ENCODE measurements around the gene TTC23.

TTC23 gene

GRCh38 chr15:99095626-99096025 is 153.8 kb downstream of the TTC23 start:
- no peak for TF ChIP-seq POLR2A (IDR thresholded peaks at IDR 0.05; ENCODE audit: low read length)
- TF ChIP-seq GATA1 (IDR thresholded peaks at IDR 0.05; ENCODE audit: low read depth, low read length): no peak
- DNase-seq: no peak

DNA sequence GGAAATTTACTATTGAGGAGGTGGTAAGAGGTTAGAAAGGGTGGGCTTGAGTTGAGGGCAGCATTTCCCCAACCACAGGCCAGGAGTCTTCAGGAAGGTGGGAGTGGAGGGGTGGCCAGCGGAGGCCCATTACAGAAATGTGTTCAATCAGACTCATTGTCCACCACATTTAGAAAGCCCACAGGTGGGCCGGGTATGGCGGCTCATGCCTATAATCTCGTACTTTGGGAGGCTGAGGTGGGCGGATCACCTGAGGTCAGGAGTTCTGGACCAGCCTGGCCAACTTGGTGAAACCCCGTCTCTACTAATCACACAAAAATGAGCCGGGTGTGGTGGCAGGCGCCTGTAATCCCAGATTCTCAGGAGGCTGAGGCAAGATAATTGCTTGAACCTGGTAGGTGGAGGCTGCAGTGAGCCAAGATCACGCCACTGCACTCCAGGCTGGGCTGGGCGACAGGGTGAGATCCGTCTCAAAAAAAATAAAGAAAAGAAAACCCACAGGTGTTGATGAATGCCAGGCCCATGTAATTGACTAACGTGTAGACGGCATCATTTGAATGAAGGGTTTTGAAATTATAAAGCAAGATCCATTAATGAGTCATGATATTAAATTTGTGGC is 156.7 kb downstream of the TTC23 start:
- TF ChIP-seq GATA1 (IDR thresholded peaks at IDR 0.05; ENCODE audit: low read depth, low read length): no peak
- DNase-seq: no peak

DNA sequence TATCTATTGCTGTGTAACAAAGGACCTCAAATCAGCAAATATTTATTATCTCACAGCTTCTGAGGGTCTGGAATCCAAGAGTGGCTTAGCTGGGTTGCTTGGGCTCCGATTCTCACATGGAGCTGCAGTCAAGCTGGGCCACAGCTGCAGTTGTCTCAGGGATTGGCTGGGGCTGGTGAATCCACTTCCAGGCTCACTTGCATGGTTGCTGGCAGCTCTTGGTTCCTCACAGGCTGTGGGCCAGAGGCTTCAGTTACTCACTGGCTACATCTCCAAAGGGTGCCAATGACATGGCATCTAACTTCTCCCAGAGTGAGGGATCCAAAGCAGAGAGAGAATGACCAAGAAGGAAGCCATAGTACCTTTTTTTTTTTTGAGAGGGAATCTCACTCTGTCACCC is 158.4 kb downstream of the TTC23 start:
- DNase-seq: no peak
- TF ChIP-seq POLR2A (IDR thresholded peaks at IDR 0.05; ENCODE audit: low read length) (no peak), GATA1 (IDR thresholded peaks at IDR 0.05; ENCODE audit: low read depth, low read length) (no peak)

DNA sequence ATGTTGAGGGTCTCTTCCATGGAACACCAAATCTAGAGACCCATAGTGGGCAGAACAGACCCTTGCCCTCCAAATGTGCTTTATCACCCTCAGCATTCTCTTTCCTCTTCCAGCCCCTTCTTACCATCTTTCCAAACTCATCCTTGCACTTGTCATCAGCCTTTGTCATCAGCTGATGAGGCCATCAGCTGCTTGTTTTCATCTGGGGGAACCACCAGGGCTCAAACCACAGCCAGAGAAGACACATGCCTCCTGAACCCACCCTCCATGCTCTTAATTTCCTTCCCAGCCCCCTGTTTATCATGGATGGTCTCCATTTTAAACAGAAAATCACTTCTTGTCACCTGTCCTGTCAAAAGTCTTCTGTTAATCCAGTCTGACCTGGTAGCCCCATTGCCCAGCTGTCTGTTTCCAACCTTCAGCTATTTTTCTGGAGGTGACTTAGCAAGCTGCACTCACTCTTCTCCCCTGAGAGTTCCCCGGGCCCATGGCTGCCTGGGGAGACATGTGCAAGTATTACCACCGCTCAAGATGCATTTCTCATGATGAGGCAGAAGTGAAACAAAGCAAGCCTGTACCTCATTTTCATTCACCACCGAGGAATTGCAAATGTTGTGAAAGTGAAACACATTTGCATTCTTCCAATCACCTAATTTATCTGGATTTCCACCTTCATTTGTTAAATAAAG is 159.2 kb downstream of the TTC23 start:
- no peak for TF ChIP-seq GATA1 (IDR thresholded peaks at IDR 0.05; ENCODE audit: low read depth, low read length)
- DNase-seq: no peak

GRCh38 chr15:99087405-99087943 is 161.9 kb downstream of the TTC23 start:
- no peak for DNase-seq
- no peak for TF ChIP-seq POLR2A (IDR thresholded peaks at IDR 0.05; ENCODE audit: low read length)
- TF ChIP-seq GATA1 (IDR thresholded peaks at IDR 0.05; ENCODE audit: low read depth, low read length): no peak

DNA sequence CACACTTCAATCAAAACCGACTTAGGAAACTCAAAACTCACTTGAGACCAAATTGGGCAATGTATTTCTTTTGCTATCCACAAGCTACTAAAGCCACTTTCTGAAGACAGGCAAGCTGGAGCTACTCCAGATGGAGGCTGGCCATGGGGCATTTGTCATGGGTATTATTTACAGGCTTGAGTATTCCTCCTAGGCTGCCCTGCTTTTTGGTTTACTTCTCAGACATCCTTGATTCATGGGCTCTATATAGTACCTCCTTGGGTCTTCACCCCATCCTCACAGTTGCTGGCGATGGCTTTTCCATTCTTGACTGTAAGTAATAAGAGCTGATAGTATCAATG is 163.1 kb downstream of the TTC23 start:
- DNase-seq: no peak
- TF ChIP-seq GATA1 (IDR thresholded peaks at IDR 0.05; ENCODE audit: low read depth, low read length) (no peak), POLR2A (IDR thresholded peaks at IDR 0.05; ENCODE audit: low read length) (no peak)

All from erythroblast (primary cell).